HG03460 (cell line): ENCODE data around the gene WNT9A.

Experiments
- ATAC-seq: cut with Tn5 transposase; IDR thresholded peaks from one replicate; pipeline ENCODE4 v1.9.1; 2021; ENCODE audit not compliant: unreplicated experiment

The WNT9A gene

GRCh38 chr1:227954163-227954850 lies 6.6 kb upstream of the WNT9A start:
- ATAC-seq, result no peak

- no peak for ATAC-seq
Measured at GRCh38 chr1:227953022-227953412, 5.3 kb upstream of the WNT9A start.

- ATAC-seq, result no peak
Measured at GRCh38 chr1:227952374-227953021, 4.8 kb upstream of the WNT9A start.

DNA sequence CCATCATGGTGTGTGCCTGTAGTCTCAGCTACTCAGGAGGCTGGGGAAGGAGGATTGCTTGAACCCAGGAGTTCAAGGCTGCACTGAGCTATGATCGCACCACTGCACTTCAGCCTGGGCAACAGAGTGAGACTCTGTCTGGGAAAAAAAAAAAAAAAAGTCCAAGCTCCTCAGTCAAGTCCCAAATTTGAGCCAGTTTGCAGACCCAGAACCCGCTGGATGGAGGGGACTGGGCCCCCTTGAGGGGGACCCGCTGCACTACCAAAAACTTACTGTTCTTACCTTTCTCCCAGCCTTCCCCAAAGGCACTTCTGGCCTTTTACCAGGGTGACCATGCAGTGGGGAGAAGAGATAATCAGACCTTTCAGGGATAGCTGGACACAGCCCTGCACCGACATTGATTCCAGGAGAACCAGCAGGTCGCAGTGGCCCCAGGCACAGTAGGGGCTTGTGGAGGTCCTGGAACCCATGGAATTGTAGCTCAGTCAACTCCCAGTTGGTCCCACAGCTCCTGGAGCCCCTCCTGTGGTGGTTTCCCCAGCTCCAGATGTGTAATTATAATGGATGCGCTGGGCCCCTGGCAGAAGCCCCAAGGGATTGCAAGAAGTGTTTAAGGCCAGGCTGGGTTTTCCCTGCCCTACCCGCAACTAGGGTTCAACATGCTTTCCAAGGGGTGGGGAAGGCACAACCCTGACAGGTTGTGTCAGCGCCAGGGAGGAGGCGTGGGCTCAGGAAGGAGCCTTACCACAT lies 4.1 kb upstream of the WNT9A start:
- ATAC-seq, result no peak

DNA sequence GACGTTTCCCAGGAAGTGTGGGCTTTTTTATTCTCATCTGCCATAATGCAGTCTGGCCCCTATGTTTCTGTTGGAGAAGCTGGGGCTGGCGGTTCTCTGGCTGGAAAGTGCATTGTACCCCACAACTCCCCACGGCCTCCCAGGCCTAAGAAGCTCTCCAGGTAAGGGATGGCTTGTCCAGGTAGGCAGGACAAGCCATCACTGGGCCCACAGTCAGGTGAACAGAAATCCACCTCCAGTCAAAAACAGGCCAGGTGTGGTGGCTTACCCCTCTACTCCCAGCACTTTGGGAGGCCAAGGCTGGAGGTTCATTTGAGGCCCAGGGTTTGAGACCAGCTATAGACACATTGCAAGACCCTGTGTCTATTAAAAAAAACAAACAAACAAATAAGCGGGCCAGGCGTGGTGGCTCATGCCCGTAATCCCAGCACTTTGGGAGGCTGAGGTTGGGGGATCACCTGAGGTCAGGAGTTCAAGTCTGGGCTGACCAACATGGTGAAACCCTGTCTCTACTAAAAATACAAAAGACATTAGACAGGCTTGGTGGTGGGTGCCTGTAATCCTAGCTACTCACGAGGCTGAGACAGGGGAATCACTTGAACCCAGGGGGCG lies 3.1 kb upstream of the WNT9A start:
- ATAC-seq, result no peak

DNA sequence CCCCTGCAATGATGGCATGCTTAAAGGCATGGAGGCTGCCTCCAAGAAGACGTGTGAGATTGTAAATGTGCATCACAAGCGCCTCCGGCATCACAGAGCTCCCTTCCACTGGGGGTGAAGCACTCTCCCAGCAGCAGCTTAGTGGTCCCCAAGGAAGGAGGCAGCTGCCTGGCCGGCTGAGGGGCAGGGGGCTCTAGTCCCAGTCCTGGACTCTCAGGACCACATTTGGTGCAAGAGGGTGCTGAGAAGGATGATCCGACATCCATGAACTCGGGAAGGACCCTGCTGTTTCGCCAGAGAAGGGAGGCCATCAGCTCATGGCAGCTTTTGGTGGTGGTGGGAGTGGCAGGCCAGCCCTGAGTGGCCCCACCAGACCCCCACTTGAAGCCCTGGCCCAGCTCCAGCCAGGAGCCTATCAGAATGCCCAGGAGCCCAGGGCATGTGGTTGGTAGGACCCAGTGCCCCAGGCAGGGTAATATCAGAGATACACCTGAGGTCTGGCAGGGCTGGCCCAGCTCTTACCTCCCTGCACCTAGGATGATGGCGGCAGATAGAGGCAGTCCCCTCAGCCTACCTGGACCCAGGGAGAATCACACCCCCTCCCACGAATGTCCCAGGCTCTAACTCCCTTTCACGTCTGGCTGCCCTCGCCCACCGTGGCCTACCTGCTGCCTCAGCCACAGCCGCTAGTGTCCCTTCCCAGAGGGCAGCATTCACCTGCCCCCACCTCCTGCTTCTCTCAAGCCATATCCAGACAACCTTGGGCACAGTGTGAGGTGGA lies 2.4 kb upstream of the WNT9A start:
- no peak for ATAC-seq

DNA sequence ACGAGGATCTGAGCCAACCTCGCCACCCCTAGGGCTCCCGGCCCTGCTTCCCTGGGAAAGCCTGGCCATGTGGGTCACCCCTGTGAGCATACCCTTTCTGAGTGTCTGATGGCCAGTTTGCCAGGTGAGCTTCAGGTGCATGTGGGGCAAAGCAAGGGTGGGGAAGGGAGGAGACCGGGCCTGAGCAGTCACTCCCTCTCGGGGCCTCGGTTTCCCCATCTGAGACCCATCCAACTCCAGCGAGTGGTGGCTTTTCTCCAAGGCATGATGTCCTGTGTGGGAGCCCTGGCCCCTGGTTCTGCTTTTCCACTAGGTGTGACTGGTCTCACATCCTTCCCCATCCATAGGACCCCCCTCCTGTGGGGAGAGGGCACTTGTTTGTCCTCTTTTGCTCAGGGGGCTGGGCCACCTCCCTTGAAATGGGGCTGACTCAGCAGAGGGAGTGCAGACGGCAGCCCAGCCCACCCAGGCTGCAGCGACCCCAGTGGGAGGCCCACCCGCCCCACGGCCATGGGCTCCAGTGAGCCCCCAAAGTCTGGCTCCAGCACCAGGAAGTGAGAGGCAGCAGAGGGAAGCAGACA lies 1.7 kb upstream of the WNT9A start:
- ATAC-seq, result no peak

DNA sequence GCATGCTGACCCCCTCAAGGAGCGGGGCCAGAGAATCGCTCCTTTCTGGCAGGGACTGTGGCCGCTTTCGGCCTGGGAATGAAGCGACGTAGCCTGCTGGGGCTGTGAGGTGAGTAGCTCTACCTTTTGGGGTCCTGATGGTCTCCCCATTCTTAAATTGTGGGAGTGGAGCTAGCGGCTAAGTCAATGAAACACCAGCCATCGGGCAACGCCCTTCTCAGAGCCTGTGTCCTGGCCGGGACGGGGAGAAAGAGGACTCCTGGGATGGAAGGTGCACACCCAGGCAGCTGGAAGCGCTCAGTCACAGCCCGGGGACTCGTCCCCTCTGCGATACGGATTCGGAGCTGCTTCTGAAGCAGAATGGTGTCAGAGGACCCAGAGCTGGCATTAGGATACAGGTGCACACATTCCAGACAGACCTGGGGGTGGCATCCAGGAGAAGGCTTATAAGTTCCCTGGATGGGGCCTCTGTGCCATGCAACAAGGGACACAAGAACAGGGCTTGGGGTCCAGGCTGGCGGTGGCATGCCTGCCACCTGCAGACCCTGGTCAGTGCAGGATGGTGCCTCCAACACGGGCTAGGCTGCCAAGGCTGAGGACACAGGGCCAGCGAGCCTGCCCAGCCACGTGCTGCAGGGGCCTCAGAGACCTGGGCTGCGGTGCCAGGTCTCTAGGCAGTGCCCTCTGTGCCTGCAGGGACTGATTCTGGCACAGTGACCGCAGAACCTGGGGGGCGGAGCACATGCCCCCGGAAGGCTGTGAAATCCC lies 945 bp upstream of the WNT9A start:
- ATAC-seq, result no peak

DNA sequence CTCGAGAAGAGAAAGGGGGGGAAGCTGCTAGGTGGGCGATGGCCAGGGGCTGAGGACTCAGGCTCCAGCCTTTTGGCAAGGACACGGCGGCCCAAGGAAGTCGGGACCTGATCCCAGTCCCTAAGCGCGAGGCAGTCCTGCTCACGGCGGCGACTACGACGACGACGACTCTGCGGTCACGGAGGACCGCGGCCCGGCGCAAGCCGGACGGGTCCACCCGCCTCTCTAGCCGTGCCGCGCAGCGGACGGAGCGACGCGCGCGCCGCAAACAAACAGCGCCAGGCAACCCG lies 401 bp downstream of the WNT9A start:
- ATAC-seq, result no peak

GRCh38 chr1:227946624-227947385 lies 927 bp downstream of the WNT9A start:
- ATAC-seq, result peak; percentile 69

DNA sequence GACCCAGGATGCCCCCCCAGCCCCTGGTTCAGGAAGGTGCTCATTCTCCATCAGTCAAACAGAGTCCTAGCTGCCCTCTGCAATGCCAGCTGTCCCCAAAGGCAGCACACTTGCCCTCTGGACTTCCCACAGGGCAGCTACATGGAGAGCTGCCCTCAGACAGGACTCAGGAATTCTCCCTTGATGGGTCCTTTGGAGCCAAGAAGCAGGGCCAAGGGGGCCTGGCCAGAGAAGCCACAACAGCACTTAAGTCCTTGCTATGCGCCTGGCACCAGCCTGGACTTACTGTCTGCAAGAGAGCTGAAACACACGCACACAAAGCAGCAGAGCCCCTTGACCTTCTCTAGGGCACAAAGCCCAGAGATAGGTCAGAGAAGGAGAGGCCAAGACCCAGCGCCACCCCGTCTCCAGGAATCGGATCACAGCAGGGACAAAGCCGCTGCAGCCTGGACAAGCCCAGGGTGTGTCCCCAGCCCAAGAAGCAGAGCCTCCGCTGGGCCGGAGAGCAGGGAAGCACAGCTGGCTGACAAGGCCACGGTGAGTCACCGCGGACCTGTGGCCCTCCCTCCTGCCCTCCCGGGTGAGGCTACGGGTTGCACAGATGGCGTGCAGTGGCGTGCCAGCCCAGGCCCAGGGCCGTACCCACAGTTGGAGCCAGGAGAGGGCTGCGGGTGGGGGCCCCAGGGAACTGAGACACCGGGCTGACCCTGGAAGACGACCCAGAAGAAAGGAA lies 1.7 kb downstream of the WNT9A start:
- ATAC-seq, result peak; percentile 6

- no peak for ATAC-seq
Measured at GRCh38 chr1:227944931-227945890, 2.5 kb downstream of the WNT9A start.

DNA sequence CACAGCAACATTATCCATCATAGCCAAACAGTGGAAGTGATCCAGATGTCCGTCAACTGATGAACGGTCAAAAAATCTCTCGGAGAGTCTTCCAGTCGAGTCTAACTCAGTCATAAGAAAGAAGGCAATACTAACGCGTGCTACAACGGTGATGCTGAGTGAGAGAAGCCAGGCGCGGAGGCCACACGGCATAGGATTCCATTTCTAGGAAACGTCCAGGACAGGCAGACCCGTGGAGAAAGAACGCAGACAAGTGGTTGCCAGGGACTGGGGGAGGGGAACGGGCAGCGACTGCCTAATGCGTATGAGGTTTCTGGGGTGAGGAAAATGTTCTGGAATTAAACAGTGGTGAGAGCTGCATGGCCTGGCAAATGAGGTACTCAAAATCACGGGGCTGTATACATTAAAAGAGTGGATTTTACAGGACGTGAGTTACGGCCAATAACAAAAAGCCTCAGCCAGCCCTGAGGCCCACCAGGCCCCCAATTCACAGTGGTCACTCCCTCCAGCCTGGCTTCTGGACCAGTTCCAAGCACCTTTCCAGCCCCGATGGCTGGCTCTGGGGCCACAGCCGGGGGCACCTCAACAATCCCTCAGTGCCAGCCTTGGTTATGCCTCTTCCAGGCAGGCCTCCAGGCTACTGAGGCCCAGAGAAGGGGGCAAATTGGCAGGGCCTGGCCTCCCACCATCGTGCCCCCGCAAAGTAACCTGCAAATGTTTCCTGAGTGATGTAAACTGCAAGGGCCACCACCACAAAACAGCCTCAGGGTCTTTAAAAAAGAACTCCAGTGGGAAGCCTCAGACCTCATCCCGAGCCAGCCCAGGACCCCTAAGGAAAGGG lies 3.4 kb downstream of the WNT9A start:
- ATAC-seq, result no peak

GRCh38 chr1:227943381-227944089 lies 4.2 kb downstream of the WNT9A start:
- no peak for ATAC-seq

- ATAC-seq, result no peak
Measured at GRCh38 chr1:227942716-227943261, 4.9 kb downstream of the WNT9A start.
